GM20431 (cell line): ENCODE measurements around the gene AOPEP.

ENCODE experiments used
- in situ Hi-C: fragments of 300-500 bp; cut with MseI, MboI; formaldehyde crosslinking; loops from one replicate; pipeline ENCODE4 v1.15.0; 2020; ENCODE audit warnings: low sequenced_read_pairs; ENCODE audit not compliant: unreplicated experiment

AOPEP gene

DNA sequence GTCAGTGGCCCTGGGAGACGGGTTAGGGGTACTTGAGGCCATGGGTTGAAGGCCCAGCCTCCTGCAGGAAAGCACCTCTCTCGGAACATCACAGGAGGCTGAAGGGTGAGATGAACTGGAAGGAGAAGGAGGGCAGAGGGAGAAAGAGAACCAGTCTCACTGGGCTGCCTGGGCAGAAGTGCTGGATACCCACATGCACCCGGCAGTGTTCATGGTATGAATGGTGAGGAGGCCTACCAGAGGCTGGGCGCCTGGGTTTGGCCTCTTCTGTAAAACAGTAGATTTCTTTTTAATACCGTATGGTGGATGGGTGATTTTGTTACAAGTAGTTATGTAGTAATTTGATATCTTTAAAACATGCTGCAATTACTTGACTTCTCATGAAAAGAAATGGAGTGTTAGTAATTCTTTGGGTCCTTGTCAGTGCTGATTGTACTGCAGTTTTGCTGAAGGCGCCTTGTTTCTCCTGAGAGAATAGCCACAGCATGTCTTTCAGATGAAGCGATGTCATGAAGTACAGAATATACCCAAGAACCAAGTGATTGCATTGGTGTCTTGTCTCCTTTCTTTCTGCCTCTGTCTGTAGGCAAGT lies 332.4 kb downstream of the AOPEP start:
- in situ Hi-C loops: no loop called here

GRCh38 chr9:95060234-95060633 lies 333.7 kb downstream of the AOPEP start:
- in situ Hi-C loops: no loop called here

DNA sequence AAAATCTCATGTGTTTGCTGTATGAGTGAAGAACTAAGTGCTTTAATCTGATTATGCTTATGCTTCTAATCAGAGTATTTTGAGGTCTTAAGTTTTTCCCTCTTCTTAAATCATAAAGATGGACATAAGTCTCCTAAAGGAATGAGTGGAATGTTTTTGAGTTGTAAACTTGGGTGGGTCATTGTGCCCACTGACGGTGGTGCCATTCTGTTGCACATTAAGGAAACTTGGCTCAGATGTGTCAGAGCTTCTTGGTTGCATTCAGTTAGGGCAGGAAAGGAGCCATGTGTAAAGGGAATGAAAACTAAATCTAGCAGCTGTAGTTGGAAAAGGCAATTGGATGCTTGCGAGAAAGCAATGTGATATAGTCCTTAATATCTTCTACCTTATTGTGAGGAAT lies 334.4 kb downstream of the AOPEP start:
- in situ Hi-C loops: no loop called here

DNA sequence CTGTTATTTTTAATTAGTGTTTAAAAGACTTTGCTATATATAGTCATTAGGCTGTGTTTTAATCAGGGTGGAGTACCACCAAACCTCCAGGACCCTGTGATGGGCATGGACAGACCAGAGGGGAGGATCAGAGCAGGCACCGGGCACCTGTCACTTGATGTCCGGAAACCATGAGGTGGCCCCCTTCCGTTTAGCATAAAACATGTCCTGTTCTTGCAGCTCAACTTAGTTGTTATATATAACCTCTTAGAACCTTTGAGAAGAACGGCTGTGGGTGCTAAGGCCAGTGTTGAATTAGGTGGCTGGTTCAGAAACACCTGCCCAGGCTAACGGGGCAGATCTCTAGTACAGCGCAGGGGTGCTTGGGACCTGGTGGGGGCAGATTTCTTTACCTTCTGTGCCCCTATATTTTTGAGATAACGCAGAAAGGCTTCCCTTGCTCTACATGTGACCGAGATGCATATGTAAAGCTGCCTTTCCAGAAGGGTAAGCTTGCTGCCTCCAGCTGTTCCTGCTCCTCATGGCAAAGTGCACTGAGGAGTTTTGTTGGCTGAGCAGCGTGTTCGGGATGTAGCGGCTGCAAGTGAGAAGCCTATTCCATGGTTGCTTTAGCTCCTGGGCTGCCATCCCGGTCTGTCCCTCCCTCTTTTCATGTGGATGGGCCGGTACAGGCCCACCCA lies 335.6 kb downstream of the AOPEP start:
- in situ Hi-C loops: no loop called here

DNA sequence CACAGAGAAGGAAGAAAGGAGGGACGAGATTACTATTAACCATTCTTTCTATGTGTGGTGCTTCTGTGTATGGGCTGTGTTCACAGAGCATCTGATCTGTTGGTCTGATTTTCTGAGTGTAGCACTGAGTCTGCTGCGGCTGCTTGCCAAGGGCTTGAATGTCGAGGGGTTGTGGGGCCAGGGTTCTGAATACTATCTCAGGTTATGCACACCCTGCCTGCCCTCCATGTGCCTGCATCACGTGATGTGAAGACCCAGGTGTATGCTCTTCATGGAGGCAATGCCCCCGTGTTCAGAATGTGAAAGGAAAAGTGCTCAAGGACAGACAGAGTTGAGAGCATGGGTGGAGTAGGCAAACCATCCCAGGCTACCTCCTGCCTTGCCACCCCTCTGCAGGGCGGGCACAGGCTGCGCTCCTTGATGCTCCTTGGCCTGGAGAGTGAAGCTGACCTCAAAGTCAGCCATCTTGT lies 336.1 kb downstream of the AOPEP start:
- in situ Hi-C loops: no loop called here

GRCh38 chr9:95063300-95063699 lies 336.8 kb downstream of the AOPEP start:
- in situ Hi-C loops: no loop called here

GRCh38 chr9:95065224-95065623 lies 338.7 kb downstream of the AOPEP start:
- in situ Hi-C loops: no loop called here

DNA sequence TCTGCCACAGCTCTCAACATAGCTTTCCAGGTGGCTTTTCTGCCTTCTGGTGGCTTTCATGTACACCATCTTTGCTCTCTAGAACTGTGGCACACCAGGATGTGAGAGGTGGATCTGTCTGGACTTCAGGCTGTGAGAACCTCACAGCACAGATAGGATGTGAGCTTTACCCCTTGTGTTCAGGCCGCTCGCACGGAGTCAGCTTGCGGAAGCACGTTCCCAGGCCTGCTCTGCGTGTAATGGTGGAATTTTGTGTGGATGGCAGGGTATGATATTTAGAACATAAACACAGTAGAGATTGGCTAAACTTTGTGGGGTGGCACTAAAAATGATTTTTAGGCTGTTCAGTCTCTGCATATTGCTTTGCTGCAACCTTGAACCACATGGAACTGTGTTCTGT lies 340.6 kb downstream of the AOPEP start:
- in situ Hi-C loops: no loop called here

GRCh38 chr9:95067897-95068296 lies 341.4 kb downstream of the AOPEP start:
- in situ Hi-C loops: no loop called here

DNA sequence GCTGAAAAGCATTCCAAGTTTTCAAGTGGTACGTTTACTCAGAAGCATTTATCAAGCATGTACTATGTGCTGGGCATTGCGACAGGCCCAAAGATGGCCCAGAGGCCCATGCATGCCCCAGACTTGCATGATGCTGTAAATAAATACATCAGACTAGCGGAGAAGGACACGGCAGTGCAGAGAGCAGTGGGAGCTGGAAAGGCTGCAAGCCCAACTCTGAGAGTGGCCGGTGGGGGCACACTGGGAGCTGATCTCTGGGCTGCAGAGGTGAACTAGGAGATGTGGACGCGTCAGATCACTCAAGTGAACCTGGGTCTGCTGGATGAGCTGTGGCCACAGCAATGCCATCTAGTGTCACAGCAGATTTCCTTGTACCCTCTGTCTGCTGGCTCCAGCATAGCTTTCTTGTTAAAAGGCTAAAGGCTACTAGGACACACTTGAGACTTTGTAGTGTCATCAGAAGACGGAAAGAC lies 344.1 kb downstream of the AOPEP start:
- in situ Hi-C loops: no loop called here

- in situ Hi-C loops: no loop called here
Observed at GRCh38 chr9:95071450-95071849, 345.0 kb downstream of the AOPEP start.

DNA sequence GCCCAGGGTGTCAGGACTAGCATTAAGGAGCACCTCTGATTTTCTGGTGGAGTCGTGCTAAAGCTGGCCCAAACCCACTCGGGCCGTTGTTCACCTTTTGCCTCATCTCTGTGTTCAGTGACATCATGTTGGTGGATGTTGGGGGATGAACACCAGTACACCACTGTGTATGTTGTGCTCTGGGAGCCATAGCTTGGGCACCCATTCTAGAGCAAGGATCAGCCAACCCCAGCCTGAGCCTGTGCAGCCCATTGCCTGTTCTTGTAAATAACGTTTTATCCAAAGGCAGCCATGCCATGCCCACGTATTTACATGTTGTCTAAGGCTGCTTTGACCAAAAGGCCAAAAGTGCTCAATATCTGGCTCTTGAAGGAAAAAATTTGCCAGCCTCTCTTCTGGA lies 345.4 kb downstream of the AOPEP start:
- in situ Hi-C loops: no loop called here

DNA sequence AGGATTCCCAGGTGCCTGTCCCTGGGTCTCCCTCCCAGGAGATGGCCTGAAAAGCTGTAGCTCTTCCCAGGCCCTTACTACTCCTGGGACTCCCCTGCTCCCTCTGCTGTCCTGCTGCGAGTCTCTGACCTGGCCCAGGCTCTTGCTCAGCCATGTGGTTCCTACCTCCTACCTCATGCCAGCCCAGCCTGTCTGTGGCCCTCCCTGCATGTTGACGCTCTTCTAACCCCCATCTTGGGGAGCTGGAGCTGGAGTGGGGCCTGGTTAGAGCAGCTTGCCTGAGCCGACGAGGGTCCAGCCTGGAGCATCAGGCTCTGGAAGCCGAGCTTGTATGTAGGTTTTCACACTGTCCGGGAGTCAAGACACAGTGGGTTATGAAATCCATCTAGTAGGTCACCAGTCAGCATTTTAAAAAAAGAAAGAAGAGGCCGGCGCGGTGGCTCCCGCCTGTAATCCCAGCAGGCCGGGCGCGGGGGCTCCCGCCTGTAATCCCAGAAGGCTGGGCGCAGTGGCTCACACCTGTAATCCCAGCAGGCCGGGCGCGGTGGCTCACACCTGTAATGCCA lies 346.6 kb downstream of the AOPEP start:
- in situ Hi-C loops: no loop called here

- in situ Hi-C loops: no loop called here
Observed at GRCh38 chr9:95073918-95074317, 347.4 kb downstream of the AOPEP start.

DNA sequence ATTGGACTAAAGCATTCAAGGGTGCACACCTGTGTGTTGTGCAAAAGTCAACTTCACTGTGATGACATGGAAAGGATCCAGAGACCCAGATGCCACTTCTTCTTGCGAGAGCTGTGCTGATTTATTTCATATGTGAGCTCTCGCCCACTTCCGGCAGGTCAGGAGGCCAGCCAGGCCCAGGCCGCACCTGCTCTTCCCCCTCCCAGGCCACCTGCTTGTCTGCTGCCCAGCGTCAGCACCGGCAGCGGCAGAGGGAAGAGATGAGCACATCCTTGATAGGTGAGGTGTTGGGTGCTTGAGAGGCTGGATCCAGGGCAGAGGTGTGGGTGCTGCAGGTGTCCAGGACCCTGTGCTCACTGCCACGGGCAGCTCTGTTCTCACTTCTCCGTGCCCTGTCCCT lies 348.1 kb downstream of the AOPEP start:
- in situ Hi-C loops: no loop called here

DNA sequence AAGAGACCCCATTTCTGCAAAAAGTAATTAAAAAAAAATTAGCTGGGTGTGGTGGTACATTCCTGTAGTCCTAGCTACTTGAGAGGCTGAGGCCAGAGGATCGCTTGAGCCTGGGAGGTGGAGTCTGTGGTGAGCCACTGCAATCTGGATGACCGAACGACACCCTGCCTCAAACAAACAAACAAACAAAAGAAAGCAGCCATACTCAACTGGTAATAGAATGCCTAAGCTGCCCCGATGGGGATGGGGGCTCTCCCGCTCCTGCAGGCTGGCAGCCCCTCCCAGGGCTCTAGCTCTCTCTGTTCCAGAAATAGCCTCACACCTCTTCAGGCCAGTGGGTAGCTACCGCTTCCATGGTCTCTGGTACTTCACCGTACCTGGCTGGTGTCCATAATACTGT lies 349.2 kb downstream of the AOPEP start:
- in situ Hi-C loops: no loop called here

DNA sequence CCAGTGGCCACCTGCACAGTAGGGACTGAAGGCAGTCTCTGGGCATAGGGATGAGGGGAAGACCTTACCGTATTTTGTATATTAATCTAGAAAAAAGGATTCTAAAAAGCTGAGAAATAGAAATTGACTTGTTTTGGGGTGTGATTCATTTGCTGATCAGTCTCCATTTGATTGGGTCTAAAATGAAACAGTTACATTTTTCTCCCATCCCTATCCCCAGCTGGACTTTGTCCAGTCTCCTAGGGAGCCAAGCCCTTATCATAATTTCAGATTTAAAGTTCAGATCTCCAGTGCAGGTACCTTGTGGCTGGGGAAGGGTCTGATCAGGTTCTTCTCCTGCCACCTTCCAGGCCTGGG lies 350.2 kb downstream of the AOPEP start:
- in situ Hi-C loops: no loop called here

DNA sequence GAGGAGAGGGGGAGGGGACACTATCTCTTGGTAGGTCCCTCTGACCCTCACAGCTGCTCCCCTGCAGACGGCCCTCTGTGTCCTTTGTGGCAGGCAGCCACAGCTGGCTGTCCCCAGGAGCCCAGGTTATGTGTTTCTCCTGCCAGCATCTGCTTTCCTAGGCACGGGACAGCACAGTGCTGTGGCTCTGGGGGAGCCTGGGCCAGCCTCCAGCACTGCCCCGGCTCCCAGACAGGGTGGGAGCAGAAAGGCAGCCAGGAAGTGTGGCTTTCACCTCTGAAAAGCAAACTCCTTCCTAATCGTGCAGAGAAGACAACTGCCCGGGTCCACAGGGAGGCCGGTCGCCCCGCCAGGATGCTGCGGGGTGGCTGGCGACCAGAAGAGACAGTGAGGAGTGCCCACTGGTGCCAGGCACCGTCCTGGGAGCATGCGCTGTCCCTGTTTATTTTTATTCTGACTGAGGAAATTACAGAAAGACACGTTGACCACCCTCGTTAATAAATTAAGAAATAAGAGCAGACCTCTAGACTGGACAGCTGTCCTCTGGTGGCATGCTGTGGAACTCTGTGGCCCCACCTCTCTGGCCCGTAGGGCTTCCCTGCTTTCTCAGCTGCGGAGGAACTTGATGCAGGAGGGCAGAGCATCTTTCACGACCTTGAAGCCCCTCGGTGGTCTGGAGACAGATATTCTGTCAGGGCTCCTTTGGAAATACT lies 350.7 kb downstream of the AOPEP start:
- in situ Hi-C loops: no loop called here

- in situ Hi-C loops: no loop called here
Observed at GRCh38 chr9:95077766-95078370, 351.4 kb downstream of the AOPEP start.

GRCh38 chr9:95078511-95078910 lies 352.0 kb downstream of the AOPEP start:
- in situ Hi-C loops: no loop called here

DNA sequence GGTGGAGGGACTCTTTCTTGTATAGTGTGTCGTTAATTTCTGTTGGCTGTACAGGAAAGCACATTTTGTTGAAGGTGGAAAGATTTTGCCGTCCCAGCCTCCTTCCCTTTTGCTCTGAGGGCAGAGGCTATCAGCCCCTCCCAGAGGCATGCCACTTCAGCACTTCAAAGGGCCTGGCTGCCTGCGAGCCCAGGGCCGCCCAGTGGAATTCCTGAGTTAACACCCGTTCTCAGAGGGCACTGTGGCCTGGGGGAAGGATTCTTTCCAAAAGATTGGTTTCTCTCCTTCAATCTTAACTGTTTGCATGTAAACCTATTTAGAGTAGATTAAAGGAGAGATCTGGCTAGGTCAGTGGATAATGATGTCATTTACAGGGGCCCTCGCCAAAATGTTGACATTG lies 352.4 kb downstream of the AOPEP start:
- in situ Hi-C loops: no loop called here
